Keratinocyte (primary cell): ENCODE data around the gene HEBP2. TPM values are rescaled to one million over a fixed set of nuclear protein-coding genes. Genes with fewer than 3 reads are reported as not detected.

Experiments used
- DNase-seq: peaks from one replicate; pipeline ENCODE4 v3.0.0-alpha.2; 2011; ENCODE audit warnings: low read depth, missing footprints, low spot score
- FAIRE-seq: peaks from 2 replicates; lab custom pipeline; 2011; peaks lifted over from hg19 to GRCh38; lab: Jason Lieb, UNC
- H2AFZ ChIP-seq: 2 replicates; pipeline ENCODE4 v1.6.0; 2012; ENCODE audit warnings: low read length, control low read depth, inconsistent platforms; ENCODE audit not compliant: control insufficient read depth
- H3K27ac ChIP-seq: 2 replicates; pipeline ENCODE4 v1.5.1; 2011; ENCODE audit warnings: low read length; ENCODE audit not compliant: control insufficient read depth, insufficient read depth
- H3K27me3 ChIP-seq: 3 replicates; pipeline ENCODE4 v1.6.0; 2011; ENCODE audit warnings: low read length; ENCODE audit not compliant: control insufficient read depth, insufficient read depth; ENCODE audit errors: extremely low read depth
- H3K36me3 ChIP-seq, 2 experiments: 2 replicates in 1 of 2; 3 replicates in 1 of 2; pipeline ENCODE4 v1.5.1; 2011; ENCODE audit warnings: low read length in 2 of 2, mild to moderate bottlenecking in 1 of 2; ENCODE audit not compliant: control insufficient read depth in 2 of 2, insufficient read depth in 2 of 2; ENCODE audit errors: extremely low read depth in 1 of 2
- H3K4me1 ChIP-seq: 3 replicates; pipeline ENCODE4 v1.5.1; 2011; ENCODE audit warnings: low read length; ENCODE audit not compliant: control insufficient read depth, insufficient read depth; ENCODE audit errors: extremely low read depth
- H3K4me2 ChIP-seq: 3 replicates; pipeline ENCODE4 v1.6.0; 2011; ENCODE audit warnings: low read depth, low read length; ENCODE audit not compliant: control insufficient read depth, insufficient read depth; ENCODE audit errors: extremely low read depth
- H3K4me3 ChIP-seq, 3 experiments: fragments of 200-600 bp in 1 of 3; sonication (generic) in 1 of 3; 2 replicates in 2 of 3; 3 replicates in 1 of 3; pipeline ENCODE4 v1.5.1; 2011 to 2016; ENCODE audit warnings: low read length in 3 of 3, mild to moderate bottlenecking in 3 of 3, control low read depth in 2 of 3, inconsistent platforms in 1 of 3, low read depth in 1 of 3, mixed read lengths in 1 of 3, mixed run types in 1 of 3, moderate library complexity in 1 of 3; ENCODE audit not compliant: control insufficient read depth in 2 of 3, insufficient read depth in 2 of 3; ENCODE audit errors: extremely low read depth in 1 of 3
- H3K79me2 ChIP-seq: 2 replicates; pipeline ENCODE4 v1.6.0; 2012; ENCODE audit warnings: low read length; ENCODE audit not compliant: control insufficient read depth, insufficient read depth
- H3K9ac ChIP-seq: 3 replicates; pipeline ENCODE4 v1.6.0; 2011; ENCODE audit warnings: low read length; ENCODE audit not compliant: control insufficient read depth, insufficient read depth; ENCODE audit errors: extremely low read depth
- H3K9me1 ChIP-seq: 3 replicates; pipeline ENCODE4 v1.6.0; 2011; ENCODE audit warnings: low read length; ENCODE audit not compliant: control insufficient read depth, insufficient read depth; ENCODE audit errors: extremely low read depth
- H3K9me3 ChIP-seq: 2 replicates; pipeline ENCODE4 v1.5.1; 2012; ENCODE audit warnings: low read depth, low read length; ENCODE audit not compliant: control insufficient read depth
- H4K20me1 ChIP-seq: 3 replicates; pipeline ENCODE4 v1.6.0; 2011; ENCODE audit warnings: low read length; ENCODE audit not compliant: control insufficient read depth, insufficient read depth; ENCODE audit errors: extremely low read depth
- EZH2 ChIP-seq: IDR thresholded peaks from one replicate; pipeline ENCODE4 v1.6.1; 2012; ENCODE audit warnings: inconsistent platforms, mild to moderate bottlenecking, low read length, moderate library complexity
- dilution Hi-C: fragments of 300-500 bp; cut with MboI; formaldehyde crosslinking; loops from one replicate; pipeline ENCODE4 v1.7.0; 2020; ENCODE audit warnings: low sequenced_read_pairs; ENCODE audit not compliant: extremely low pct_ligation_motif_present
- polyA plus RNA-seq, 5 experiments: library from polyadenylated mRNA; depleted of rRNA in 3 of 5; stranded (reverse) in 3 of 5; stranded (forward) in 1 of 5; unstranded in 1 of 5; fragments of >200 nt; gene quantifications; 1 replicate in 1 of 5; 2 replicates in 3 of 5; 3 replicates in 1 of 5; pipeline versions ENCODE4 v1.2.1 to v1.2.3, GENCODE V29; 2011 to 2012; ENCODE audit warnings: missing spikeins in 2 of 5, low read depth in 1 of 5, low replicate concordance in 1 of 5
- TF ChIP-seq, protein P1 (sequence below), 3 experiments: IDR thresholded peaks in 1 of 3; conservative IDR thresholded peaks in 1 of 3; optimal IDR thresholded peaks in 1 of 3; 2 replicates in 2 of 3; 3 replicates in 1 of 3; pipeline versions ENCODE3 to v1.5.1; 2011; ENCODE audit warnings: low read length in 3 of 3, mild to moderate bottlenecking in 3 of 3, moderate library complexity in 2 of 3, control low read depth in 1 of 3, inconsistent platforms in 1 of 3; ENCODE audit not compliant: insufficient read depth in 2 of 3; ENCODE audit errors: extremely low read depth in 1 of 3

HEBP2 gene
- polyA plus RNA-seq, 1 donor (not counting 4 experiments of a cell fraction or from before 2014, with no cell fraction given), result 41.9 TPM

DNA sequence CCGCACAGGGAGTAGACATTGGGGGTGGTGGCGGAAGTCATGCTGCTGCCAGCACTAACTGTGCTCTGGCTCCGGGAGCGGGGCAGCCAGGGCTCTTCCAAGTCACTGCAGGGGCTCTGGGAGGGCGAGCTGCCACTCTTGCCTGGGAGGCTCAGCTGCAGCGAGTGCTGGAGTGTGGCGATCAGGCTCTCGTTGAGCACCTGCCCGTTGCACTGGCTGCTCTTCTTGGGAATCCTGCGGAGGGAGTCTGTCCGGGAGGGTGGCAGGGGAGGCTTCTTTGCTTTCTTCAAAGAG, 28.0 kb downstream of the HEBP2 start:
- peaks cover 21 to 24% of the 10 kb centered on the region in 2 experiments for H3K36me3 ChIP-seq
- no peak overlapping the region for H3K9ac ChIP-seq
- no peaks in the 10 kb centered on the region for H3K27me3 ChIP-seq
- H2AFZ ChIP-seq, result no peak overlapping the region
- TF ChIP-seq EZH2, result no peak
- TF ChIP-seq, protein P1, sequence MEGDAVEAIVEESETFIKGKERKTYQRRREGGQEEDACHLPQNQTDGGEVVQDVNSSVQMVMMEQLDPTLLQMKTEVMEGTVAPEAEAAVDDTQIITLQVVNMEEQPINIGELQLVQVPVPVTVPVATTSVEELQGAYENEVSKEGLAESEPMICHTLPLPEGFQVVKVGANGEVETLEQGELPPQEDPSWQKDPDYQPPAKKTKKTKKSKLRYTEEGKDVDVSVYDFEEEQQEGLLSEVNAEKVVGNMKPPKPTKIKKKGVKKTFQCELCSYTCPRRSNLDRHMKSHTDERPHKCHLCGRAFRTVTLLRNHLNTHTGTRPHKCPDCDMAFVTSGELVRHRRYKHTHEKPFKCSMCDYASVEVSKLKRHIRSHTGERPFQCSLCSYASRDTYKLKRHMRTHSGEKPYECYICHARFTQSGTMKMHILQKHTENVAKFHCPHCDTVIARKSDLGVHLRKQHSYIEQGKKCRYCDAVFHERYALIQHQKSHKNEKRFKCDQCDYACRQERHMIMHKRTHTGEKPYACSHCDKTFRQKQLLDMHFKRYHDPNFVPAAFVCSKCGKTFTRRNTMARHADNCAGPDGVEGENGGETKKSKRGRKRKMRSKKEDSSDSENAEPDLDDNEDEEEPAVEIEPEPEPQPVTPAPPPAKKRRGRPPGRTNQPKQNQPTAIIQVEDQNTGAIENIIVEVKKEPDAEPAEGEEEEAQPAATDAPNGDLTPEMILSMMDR (optimal IDR thresholded peaks at IDR 0.05 in 1 of 3, IDR thresholded peaks at IDR 0.05 in 1 of 3, conservative IDR thresholded peaks at IDR 0.05 in 1 of 3; ENCODE audit: extremely low read depth in 1 of 3, insufficient read depth in 2 of 3, low read length in 3 of 3), result no peak
- dilution Hi-C loops, result no loop called here
- no peaks in the 10 kb centered on the region for H3K9me3 ChIP-seq
- H3K27ac ChIP-seq, result no peak overlapping the region
- no peaks in the 10 kb centered on the region for H3K79me2 ChIP-seq
- DNase-seq, result no peak
- H3K4me1 ChIP-seq, result no peaks in the 10 kb centered on the region
- H4K20me1 ChIP-seq, result no peaks in the 10 kb centered on the region
- H3K4me2 ChIP-seq, result no peak overlapping the region
- no peak for FAIRE-seq
- H3K9me1 ChIP-seq, result no peaks in the 10 kb centered on the region
- H3K4me3 ChIP-seq, result no peak overlapping the region

DNA sequence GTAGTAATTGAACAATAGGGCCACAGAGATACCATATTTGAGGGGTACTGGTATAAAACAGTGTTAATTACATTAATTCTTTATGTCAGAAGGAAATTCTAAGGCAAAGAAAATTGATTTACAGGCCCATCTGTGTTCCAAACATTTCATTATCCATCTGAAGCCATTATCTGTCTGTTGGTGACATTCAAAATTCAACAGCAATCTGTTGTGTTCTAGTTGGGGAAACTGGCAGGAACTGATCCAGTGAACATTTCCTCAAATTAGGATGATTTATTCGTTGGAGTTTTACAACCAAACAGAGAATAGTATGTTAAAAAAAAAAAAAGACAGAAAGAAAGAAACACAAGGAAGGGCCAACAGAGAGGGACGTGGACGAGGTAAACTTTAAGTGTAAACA, 30.1 kb downstream of the HEBP2 start:
- FAIRE-seq (no peak), DNase-seq (no peak)
- Histone ChIP-seq H3K4me1 (no peaks in the 10 kb centered on the region), H3K9me1 (no peaks in the 10 kb centered on the region), H3K9me3 (no peaks in the 10 kb centered on the region), H3K36me3 (peaks cover 16 to 19% of the 10 kb centered on the region in 2 experiments), H3K27me3 (no peaks in the 10 kb centered on the region), H4K20me1 (no peaks in the 10 kb centered on the region), H3K27ac (no peak overlapping the region), H3K4me3 (no peak overlapping the region), H2AFZ (no peak overlapping the region), H3K4me2 (no peak overlapping the region), H3K79me2 (no peaks in the 10 kb centered on the region), H3K9ac (no peak overlapping the region)
- TF ChIP-seq EZH2, result no peak
- TF ChIP-seq, protein P1 (optimal IDR thresholded peaks at IDR 0.05 in 1 of 3, IDR thresholded peaks at IDR 0.05 in 1 of 3, conservative IDR thresholded peaks at IDR 0.05 in 1 of 3; ENCODE audit: extremely low read depth in 1 of 3, insufficient read depth in 2 of 3, low read length in 3 of 3), result no peak
- dilution Hi-C loops, result no loop called here
